NCI-H2196 (cell line): ENCODE measurements around the gene PNPT1.
"Not testable (repeated sequence)": the region's sequence is repeated elsewhere in the genome, so short reads cannot be mapped to it uniquely, and the experiment has no call there.

Experiments
- DNase-seq: peaks from one replicate; lab custom pipeline; 2025; ENCODE audit not compliant: unreplicated experiment; lab: John Stamatoyannopoulos, UW

PNPT1 gene

GRCh38 chr2:55693181-55694125 is at the start of gene PNPT1:
TSS of gene PNPT1 (minus strand) at chr2:55693844. CDS start at chr2:55693823, 21 bp downstream.
- DNase-seq, result peak; percentile 83

GRCh38 chr2:55742996-55743395 is 49.4 kb upstream of the PNPT1 start:
- DNase-seq, result no peak

- DNase-seq, result not testable (repeated sequence)
These were observed 42.4 kb upstream of the PNPT1 start for GRCh38 chr2:55736019-55736536.

- no peak for DNase-seq
These were observed 41.1 kb upstream of the PNPT1 start for GRCh38 chr2:55734726-55735125.

GRCh38 chr2:55733335-55733734 is 39.7 kb upstream of the PNPT1 start:
- DNase-seq, result no peak

GRCh38 chr2:55732854-55733253 is 39.2 kb upstream of the PNPT1 start:
- DNase-seq, result no peak

GRCh38 chr2:55729136-55729685 is 35.6 kb upstream of the PNPT1 start:
- DNase-seq, result no peak

- DNase-seq, result no peak
These were observed 28.1 kb upstream of the PNPT1 start for GRCh38 chr2:55721596-55722215.

GRCh38 chr2:55720417-55720816 is 26.8 kb upstream of the PNPT1 start:
- DNase-seq, result no peak

- DNase-seq, result no peak
These were observed 26.2 kb upstream of the PNPT1 start for GRCh38 chr2:55719852-55720251.

GRCh38 chr2:55718165-55719008 is 24.7 kb upstream of the PNPT1 start:
- peak; percentile 62 for DNase-seq

- DNase-seq, result no peak
These were observed 22.0 kb upstream of the PNPT1 start for GRCh38 chr2:55715626-55716025.

- DNase-seq, result not testable (repeated sequence)
These were observed 21.5 kb upstream of the PNPT1 start for GRCh38 chr2:55715178-55715577.

- DNase-seq, result no peak
These were observed 18.9 kb upstream of the PNPT1 start for GRCh38 chr2:55712477-55713060.

- DNase-seq, result no peak
These were observed 16.4 kb upstream of the PNPT1 start for GRCh38 chr2:55710025-55710424.

- no peak for DNase-seq
These were observed 14.1 kb upstream of the PNPT1 start for GRCh38 chr2:55707751-55708150.

- not testable (repeated sequence) for DNase-seq
These were observed 12.6 kb upstream of the PNPT1 start for GRCh38 chr2:55706258-55706657.

GRCh38 chr2:55705027-55705653 is 11.5 kb upstream of the PNPT1 start:
- DNase-seq, result no peak

GRCh38 chr2:55703350-55703749 is 9.7 kb upstream of the PNPT1 start:
- no peak for DNase-seq

- DNase-seq, result not testable (repeated sequence)
These were observed 904 bp downstream of the PNPT1 start for GRCh38 chr2:55692740-55693139.
